ENCODE results near the gene NLRP5. TPM values are rescaled to one million over a fixed set of nuclear protein-coding genes. Genes with fewer than 3 reads are reported as not detected.

NLRP5 gene
- polyA plus RNA-seq, 1 of the 3 experiments (the other 2 are of a cell fraction), result not detected

DNA sequence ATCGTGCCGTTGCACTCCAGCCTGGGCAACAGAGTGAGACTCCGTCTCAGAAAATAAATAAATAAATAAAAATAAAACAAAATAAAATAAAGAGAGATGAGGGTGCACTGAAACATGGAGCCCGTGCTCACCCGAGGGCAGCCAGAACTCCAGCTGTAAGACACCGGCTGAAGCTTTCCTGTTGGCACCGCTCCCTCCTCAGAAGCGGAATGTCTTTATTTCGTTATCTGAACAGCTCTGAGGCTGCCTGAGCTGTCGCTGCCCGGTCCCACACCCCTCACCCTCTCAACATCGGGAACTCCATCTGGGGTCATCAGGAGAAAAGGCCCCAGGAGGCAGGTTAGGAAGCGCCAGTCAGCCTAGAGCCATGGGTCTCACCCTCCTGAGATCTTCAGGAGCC is 110.1 kb downstream of the NLRP5 start:
- ChIA-PET CTCF (interaction anchor here (1.2 to 1.6 kb wide), 3 partner anchors 16 to 75 kb away, joined by 3 to 6 read pairs (median 5); no protein-coding TSS in a partner anchor), POLR2A (no interaction called here)
- H3K4me1 ChIP-seq (ENCODE audit: control insufficient read depth in 1 of 2, insufficient read depth in 2 of 2, low read depth in 1 of 2, low read length in 1 of 2), result no peaks in the 10 kb centered on the region; a peak in 1 of 4 replicates
- TF ChIP-seq, protein P1, sequence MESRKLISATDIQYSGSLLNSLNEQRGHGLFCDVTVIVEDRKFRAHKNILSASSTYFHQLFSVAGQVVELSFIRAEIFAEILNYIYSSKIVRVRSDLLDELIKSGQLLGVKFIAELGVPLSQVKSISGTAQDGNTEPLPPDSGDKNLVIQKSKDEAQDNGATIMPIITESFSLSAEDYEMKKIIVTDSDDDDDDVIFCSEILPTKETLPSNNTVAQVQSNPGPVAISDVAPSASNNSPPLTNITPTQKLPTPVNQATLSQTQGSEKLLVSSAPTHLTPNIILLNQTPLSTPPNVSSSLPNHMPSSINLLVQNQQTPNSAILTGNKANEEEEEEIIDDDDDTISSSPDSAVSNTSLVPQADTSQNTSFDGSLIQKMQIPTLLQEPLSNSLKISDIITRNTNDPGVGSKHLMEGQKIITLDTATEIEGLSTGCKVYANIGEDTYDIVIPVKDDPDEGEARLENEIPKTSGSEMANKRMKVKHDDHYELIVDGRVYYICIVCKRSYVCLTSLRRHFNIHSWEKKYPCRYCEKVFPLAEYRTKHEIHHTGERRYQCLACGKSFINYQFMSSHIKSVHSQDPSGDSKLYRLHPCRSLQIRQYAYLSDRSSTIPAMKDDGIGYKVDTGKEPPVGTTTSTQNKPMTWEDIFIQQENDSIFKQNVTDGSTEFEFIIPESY (IDR thresholded peaks at IDR 0.05; ENCODE audit: borderline replicate concordance, low read depth), result no peak
- TF ChIP-seq, protein P2, sequence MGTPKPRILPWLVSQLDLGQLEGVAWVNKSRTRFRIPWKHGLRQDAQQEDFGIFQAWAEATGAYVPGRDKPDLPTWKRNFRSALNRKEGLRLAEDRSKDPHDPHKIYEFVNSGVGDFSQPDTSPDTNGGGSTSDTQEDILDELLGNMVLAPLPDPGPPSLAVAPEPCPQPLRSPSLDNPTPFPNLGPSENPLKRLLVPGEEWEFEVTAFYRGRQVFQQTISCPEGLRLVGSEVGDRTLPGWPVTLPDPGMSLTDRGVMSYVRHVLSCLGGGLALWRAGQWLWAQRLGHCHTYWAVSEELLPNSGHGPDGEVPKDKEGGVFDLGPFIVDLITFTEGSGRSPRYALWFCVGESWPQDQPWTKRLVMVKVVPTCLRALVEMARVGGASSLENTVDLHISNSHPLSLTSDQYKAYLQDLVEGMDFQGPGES (IDR thresholded peaks at IDR 0.05; ENCODE audit: low read depth, low read length), result no peak
- TF ChIP-seq JUND (IDR thresholded peaks at IDR 0.05) (no peak), FOXJ3 (CRISPR knock-in tag; IDR thresholded peaks at IDR 0.05) (no peak), GABPA (IDR thresholded peaks at IDR 0.05; ENCODE audit: low read depth) (no peak), POLR2AphosphoS5 (IDR thresholded peaks at IDR 0.05; ENCODE audit: low read depth, low read length) (no peak), MEF2A (IDR thresholded peaks at IDR 0.05; ENCODE audit: borderline replicate concordance, low read depth) (no peak)
- no peak overlapping the region for H2AFZ ChIP-seq (ENCODE audit: low read depth)
- 97% methylated on average over 13 of the region's 13 CpGs for WGBS (ENCODE audit: low lambda C conversion rate)
- peaks cover 58% of the 10 kb centered on the region for H4K20me1 ChIP-seq (ENCODE audit: insufficient read depth)
- no peaks in the 10 kb centered on the region for H3K9me3 ChIP-seq
- peaks cover 3 to 31% of the 10 kb centered on the region in 2 experiments for H3K36me3 ChIP-seq (replicated peaks in 1 of 2; ENCODE audit: control insufficient read depth in 1 of 2, insufficient read depth in 2 of 2, low read length in 1 of 2)
- no peak overlapping the region for H3K4me2 ChIP-seq
- H3K79me2 ChIP-seq (ENCODE audit: insufficient read depth), result peaks cover 57% of the 10 kb centered on the region
- H3K9me2 ChIP-seq, result no peaks in the 10 kb centered on the region
- H3K9ac ChIP-seq, result no peak overlapping the region
- H3K4me3 ChIP-seq (ENCODE audit: low read depth in 2 of 2, low read length in 1 of 2), result no peak overlapping the region
- H3K27me3 ChIP-seq (ENCODE audit: insufficient read depth), result no peaks in the 10 kb centered on the region
- no peak for DNase-seq
- H3K27ac ChIP-seq (ENCODE audit: low read depth in 2 of 2, low read length in 1 of 2), result no peak overlapping the region
- H3F3A ChIP-seq (replicated peaks; ENCODE audit: insufficient read depth), result no peaks in the 10 kb centered on the region

DNA sequence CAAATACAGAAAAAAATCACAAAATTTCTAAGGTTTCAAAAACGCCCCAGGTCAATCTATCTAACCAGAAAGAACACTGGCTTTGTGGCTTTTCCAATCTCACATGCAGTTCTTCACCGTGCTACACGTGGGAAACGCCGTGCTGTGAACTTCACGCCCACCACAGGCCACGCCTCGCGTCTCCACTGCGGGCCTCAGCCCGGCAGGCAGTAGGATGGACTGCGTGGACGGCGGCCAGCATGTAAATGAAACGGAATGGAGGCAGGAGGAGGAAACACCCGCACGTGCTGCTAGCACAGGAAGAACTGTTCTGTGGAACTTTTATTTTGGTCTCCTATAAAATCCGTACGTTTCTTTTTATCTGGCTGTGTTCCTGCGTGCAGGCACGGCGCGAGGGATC is 110.7 kb downstream of the NLRP5 start:
- Histone ChIP-seq H3K4me1 (ENCODE audit: control insufficient read depth in 1 of 2, insufficient read depth in 2 of 2, low read depth in 1 of 2, low read length in 1 of 2) (no peaks in the 10 kb centered on the region; a peak in 1 of 4 replicates), H3K4me2 (no peak overlapping the region), H3K27me3 (ENCODE audit: insufficient read depth) (no peaks in the 10 kb centered on the region), H4K20me1 (ENCODE audit: insufficient read depth) (peaks cover 57% of the 10 kb centered on the region), H3K27ac (ENCODE audit: low read depth in 2 of 2, low read length in 1 of 2) (no peak overlapping the region), H3K9ac (no peak overlapping the region), H3K4me3 (ENCODE audit: low read depth in 2 of 2, low read length in 1 of 2) (no peak overlapping the region), H3K36me3 (replicated peaks in 1 of 2; ENCODE audit: control insufficient read depth in 1 of 2, insufficient read depth in 2 of 2, low read length in 1 of 2) (peaks cover 3 to 37% of the 10 kb centered on the region in 2 experiments), H3K79me2 (ENCODE audit: insufficient read depth) (peaks cover 57% of the 10 kb centered on the region), H3F3A (replicated peaks; ENCODE audit: insufficient read depth) (no peaks in the 10 kb centered on the region), H2AFZ (ENCODE audit: low read depth) (no peak overlapping the region), H3K9me2 (no peaks in the 10 kb centered on the region), H3K9me3 (no peaks in the 10 kb centered on the region)
- no peak for TF ChIP-seq MEF2A (IDR thresholded peaks at IDR 0.05; ENCODE audit: borderline replicate concordance, low read depth)
- TF ChIP-seq SIN3A (IDR thresholded peaks at IDR 0.05; ENCODE audit: borderline replicate concordance, low read depth, low read length), result no peak
- TF ChIP-seq NFIC (IDR thresholded peaks at IDR 0.05; ENCODE audit: borderline replicate concordance), result no peak
- ChIA-PET CTCF (interaction anchor here (1.2 to 1.6 kb wide), 3 partner anchors 16 to 75 kb away, joined by 3 to 6 read pairs (median 5); no protein-coding TSS in a partner anchor), POLR2A (no interaction called here)
- WGBS (ENCODE audit: low lambda C conversion rate), result 95% methylated on average over 23 of the region's 23 CpGs
- no peak for DNase-seq
